ACC112 (cell line): ENCODE measurements around the gene INAFM1.
"Not testable (repeated sequence)": the region's sequence is repeated elsewhere in the genome, so short reads cannot be mapped to it uniquely, and the experiment has no call there.

Source experiments
- H2AFZ ChIP-seq: fragments of 200-600 bp; sonication (generic); one replicate; pipeline ENCODE4 v1.6.0; 2017; ENCODE audit warnings: antibody characterized with exemption, low read length; ENCODE audit not compliant: unreplicated experiment
- H3K27ac ChIP-seq: fragments of 200-600 bp; sonication (generic); 2 replicates; pipeline ENCODE4 v1.5.1; 2014; ENCODE audit warnings: low read depth, mild to moderate bottlenecking, antibody characterized with exemption, low read length, moderate library complexity
- H3K27me3 ChIP-seq: fragments of 200-600 bp; sonication (generic); 2 replicates; pipeline ENCODE4 v1.6.1; 2014; ENCODE audit warnings: mild to moderate bottlenecking, antibody characterized with exemption, low read length, moderate library complexity, mixed read lengths; ENCODE audit not compliant: insufficient read depth
- H3K36me3 ChIP-seq: fragments of 200-600 bp; sonication (generic); 2 replicates; pipeline ENCODE4 v1.6.1; 2016; ENCODE audit warnings: mild to moderate bottlenecking, antibody characterized with exemption, low read length, moderate library complexity, mixed read lengths; ENCODE audit not compliant: insufficient read depth
- H3K4me1 ChIP-seq: fragments of 200-600 bp; sonication (generic); one replicate; pipeline ENCODE4 v1.6.1; 2016; ENCODE audit warnings: low read length, mixed read lengths; ENCODE audit not compliant: insufficient read depth, unreplicated experiment, control insufficient read depth
- H3K4me3 ChIP-seq: fragments of 200-600 bp; sonication (generic); 2 replicates; pipeline ENCODE4 v1.5.1; 2014; ENCODE audit warnings: mild to moderate bottlenecking, low read depth, low read length
- H3K79me2 ChIP-seq: fragments of 200-600 bp; sonication (generic); one replicate; pipeline ENCODE4 v1.6.0; 2016; ENCODE audit warnings: low read length; ENCODE audit not compliant: control insufficient read depth, unreplicated experiment, insufficient read depth

Gene INAFM1

GRCh38 chr19:47296036-47296435, 21.4 kb downstream of the INAFM1 start:
- Histone ChIP-seq H3K27ac (no peak overlapping the region), H3K4me1 (no peaks in the 10 kb centered on the region), H3K27me3 (no peaks in the 10 kb centered on the region), H3K4me3 (no peak overlapping the region), H3K36me3 (no peaks in the 10 kb centered on the region), H2AFZ (no peak overlapping the region), H3K79me2 (no peaks in the 10 kb centered on the region)

- H3K4me1 ChIP-seq, H3K27ac ChIP-seq, H3K79me2 ChIP-seq, H2AFZ ChIP-seq, H3K27me3 ChIP-seq, H3K4me3 ChIP-seq, H3K36me3 ChIP-seq: not testable (repeated sequence)
These were observed 26.2 kb downstream of the INAFM1 start for GRCh38 chr19:47300867-47301266.

- Histone ChIP-seq H3K27ac (no peak overlapping the region), H3K79me2 (no peaks in the 10 kb centered on the region), H3K4me1 (peaks cover 3% of the 10 kb centered on the region), H3K27me3 (no peaks in the 10 kb centered on the region), H3K4me3 (no peak overlapping the region), H2AFZ (no peak overlapping the region), H3K36me3 (no peaks in the 10 kb centered on the region)
These were observed 27.6 kb downstream of the INAFM1 start for GRCh38 chr19:47302249-47302648.

- Histone ChIP-seq H3K27me3 (no peaks in the 10 kb centered on the region), H2AFZ (no peak overlapping the region), H3K4me1 (peaks cover 5% of the 10 kb centered on the region), H3K27ac (no peak overlapping the region), H3K4me3 (no peak overlapping the region), H3K79me2 (no peaks in the 10 kb centered on the region), H3K36me3 (no peaks in the 10 kb centered on the region)
These were observed 29.3 kb downstream of the INAFM1 start for GRCh38 chr19:47303966-47304365.

- H3K27ac ChIP-seq = peak overlapping the region; percentile 63; the same call in 1 of the 2 replicates
- peaks cover 15% of the 10 kb centered on the region for H3K4me1 ChIP-seq
- peak overlapping the region; percentile 59; the same call in 1 of the 2 replicates for H3K4me3 ChIP-seq
- no peaks in the 10 kb centered on the region for H3K36me3 ChIP-seq
- no peaks in the 10 kb centered on the region for H3K79me2 ChIP-seq
- H3K27me3 ChIP-seq = no peaks in the 10 kb centered on the region
- H2AFZ ChIP-seq = no peak overlapping the region
These were observed 30.6 kb downstream of the INAFM1 start for GRCh38 chr19:47305309-47305751.

- peak overlapping the region; percentile 63 for H3K27ac ChIP-seq
- H2AFZ ChIP-seq = no peak overlapping the region
- H3K4me1 ChIP-seq = peaks cover 15% of the 10 kb centered on the region
- no peaks in the 10 kb centered on the region for H3K27me3 ChIP-seq
- no peak overlapping the region for H3K4me3 ChIP-seq
- H3K79me2 ChIP-seq = no peaks in the 10 kb centered on the region
- H3K36me3 ChIP-seq = no peaks in the 10 kb centered on the region
These were observed 31.6 kb downstream of the INAFM1 start for GRCh38 chr19:47306303-47306702.

GRCh38 chr19:47309038-47309437, 34.4 kb downstream of the INAFM1 start:
- Histone ChIP-seq H3K27me3 (no peaks in the 10 kb centered on the region), H3K4me3 (no peak overlapping the region), H3K36me3 (no peaks in the 10 kb centered on the region), H3K79me2 (no peaks in the 10 kb centered on the region), H3K27ac (peak overlapping the region; percentile 42; the same call in 1 of the 2 replicates), H3K4me1 (peaks cover 15% of the 10 kb centered on the region), H2AFZ (no peak overlapping the region)

GRCh38 chr19:47309608-47310007, 34.9 kb downstream of the INAFM1 start, which contains the start of gene C5AR1:
Gene C5AR1, plus strand, starts transcription at chr19:47309861. Its CDS starts 35 bp downstream, at chr19:47309896.
- Histone ChIP-seq H3K79me2 (no peaks in the 10 kb centered on the region), H3K4me1 (peaks cover 15% of the 10 kb centered on the region), H3K27me3 (no peaks in the 10 kb centered on the region), H3K36me3 (no peaks in the 10 kb centered on the region), H3K4me3 (no peak within 1 kb of the TSS), H3K27ac (peak within 1 kb of the TSS; percentile 42; the same call in 1 of the 2 replicates), H2AFZ (no peak within 1 kb of the TSS)

GRCh38 chr19:47310323-47310722, 35.6 kb downstream of the INAFM1 start:
- H3K27ac ChIP-seq = no peak overlapping the region
- no peaks in the 10 kb centered on the region for H3K36me3 ChIP-seq
- no peaks in the 10 kb centered on the region for H3K79me2 ChIP-seq
- H2AFZ ChIP-seq = no peak overlapping the region
- peaks cover 19% of the 10 kb centered on the region for H3K4me1 ChIP-seq
- H3K4me3 ChIP-seq = no peak overlapping the region
- no peaks in the 10 kb centered on the region for H3K27me3 ChIP-seq

GRCh38 chr19:47310819-47311218, 36.1 kb downstream of the INAFM1 start:
- H2AFZ ChIP-seq = no peak overlapping the region
- H3K79me2 ChIP-seq = no peaks in the 10 kb centered on the region
- H3K4me1 ChIP-seq = peaks cover 22% of the 10 kb centered on the region
- H3K36me3 ChIP-seq = no peaks in the 10 kb centered on the region
- no peak overlapping the region for H3K4me3 ChIP-seq
- H3K27ac ChIP-seq = no peak overlapping the region
- no peaks in the 10 kb centered on the region for H3K27me3 ChIP-seq

- H3K79me2 ChIP-seq = no peaks in the 10 kb centered on the region
- no peak overlapping the region for H2AFZ ChIP-seq
- H3K27me3 ChIP-seq = no peaks in the 10 kb centered on the region
- H3K27ac ChIP-seq = no peak overlapping the region
- H3K36me3 ChIP-seq = no peaks in the 10 kb centered on the region
- H3K4me1 ChIP-seq = peaks cover 22% of the 10 kb centered on the region
- H3K4me3 ChIP-seq = no peak overlapping the region
These were observed 37.8 kb downstream of the INAFM1 start for GRCh38 chr19:47312366-47313006.
